Activated CD4-positive, alpha-beta T cell treated with anti-CD3 and anti-CD28 coated beads, Interleukin-2, amount 50 U/mL, for 1 hour (primary cell): Measurements from ENCODE around the gene HSD17B7.
"Not testable (repeated sequence)": the region's sequence is repeated elsewhere in the genome, so short reads cannot be mapped to it uniquely, and the experiment has no call there.

Source experiments
- DNase-seq: peaks from one replicate; pipeline ENCODE4 v3.0.0-alpha.2; 2020

The HSD17B7 gene

GRCh38 chr1:162790303-162790984 is at the start of gene HSD17B7:
TSS of gene HSD17B7 (plus strand) at chr1:162790702. CDS start at chr1:162790801, 99 bp downstream.
- peak; percentile 69 for DNase-seq

- DNase-seq: no peak
Observed at GRCh38 chr1:162740755-162741154, 49.7 kb upstream of the HSD17B7 start.

- DNase-seq: no peak
Observed at GRCh38 chr1:162741574-162741973, 48.9 kb upstream of the HSD17B7 start.

GRCh38 chr1:162746264-162746942 is 44.1 kb upstream of the HSD17B7 start:
- not testable (repeated sequence) for DNase-seq

GRCh38 chr1:162753001-162753658 is 37.4 kb upstream of the HSD17B7 start:
- no peak for DNase-seq

DNA sequence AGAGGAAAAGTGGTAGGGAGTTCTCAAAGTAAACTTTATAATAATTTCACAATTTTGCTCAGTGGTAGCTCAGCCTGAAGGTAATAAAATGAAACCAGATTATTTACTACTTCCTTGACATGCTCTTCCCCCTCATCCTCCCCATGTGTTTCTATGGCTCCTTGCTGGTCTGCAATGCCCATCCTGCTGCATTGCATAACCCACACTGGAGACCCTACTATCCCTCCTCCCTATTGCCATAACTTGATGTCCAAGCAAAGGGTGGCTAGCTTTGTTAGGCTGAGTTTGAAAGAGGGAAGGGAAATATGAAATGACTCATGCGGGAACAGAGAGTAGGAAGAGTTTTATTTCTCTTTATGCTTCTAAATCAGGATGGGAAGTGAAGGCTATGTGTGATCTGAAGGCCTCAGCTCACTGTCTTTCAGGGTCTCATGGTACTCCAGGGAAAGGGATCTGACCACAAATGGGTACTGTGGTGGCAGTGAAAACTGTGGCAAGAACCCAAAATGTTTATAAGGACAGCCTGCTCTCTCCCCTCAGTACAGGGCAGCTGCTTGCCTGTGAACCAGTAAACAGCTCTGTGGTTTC is 36.4 kb upstream of the HSD17B7 start:
- DNase-seq: no peak

GRCh38 chr1:162755306-162755705 is 35.2 kb upstream of the HSD17B7 start:
- no peak for DNase-seq

GRCh38 chr1:162756523-162756922 is 34.0 kb upstream of the HSD17B7 start:
- no peak for DNase-seq

DNA sequence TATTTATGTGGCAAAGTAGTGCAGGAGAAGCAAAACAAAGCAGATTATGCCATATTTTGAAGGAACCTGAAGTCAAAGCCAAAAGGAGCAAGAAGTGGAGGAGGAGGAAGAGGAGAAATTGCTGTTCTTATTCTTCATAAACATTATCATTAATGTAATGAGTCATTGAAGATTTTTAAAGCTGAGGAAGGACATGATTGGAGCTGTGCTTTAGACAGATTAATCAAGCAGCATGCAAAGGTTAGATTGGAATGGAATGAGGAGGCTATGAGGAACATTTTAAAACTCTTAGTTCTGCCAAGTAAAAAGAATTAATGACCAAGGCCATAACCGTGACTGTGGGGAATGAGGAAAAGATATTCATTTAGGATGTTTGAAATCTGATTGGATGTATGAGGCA is 33.0 kb upstream of the HSD17B7 start:
- DNase-seq: no peak

DNA sequence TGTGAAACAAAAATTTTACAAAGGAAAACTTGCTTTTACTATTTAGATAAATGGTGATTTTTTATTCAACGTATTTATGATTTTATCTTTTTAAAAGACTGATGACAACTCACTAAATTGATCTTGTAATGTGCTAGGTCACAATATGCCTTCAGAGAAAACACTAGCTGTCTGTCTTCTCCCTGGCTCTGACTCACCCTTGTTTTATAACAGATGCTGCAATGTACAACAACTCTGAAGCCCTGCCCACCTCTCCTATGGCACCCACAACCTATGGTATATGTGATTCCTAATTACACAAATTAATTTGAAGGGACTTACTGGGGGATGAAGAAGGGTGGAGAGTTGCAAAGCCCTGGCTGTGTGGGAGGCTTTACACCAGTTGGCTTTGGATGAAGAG is 24.7 kb upstream of the HSD17B7 start:
- DNase-seq: no peak

DNA sequence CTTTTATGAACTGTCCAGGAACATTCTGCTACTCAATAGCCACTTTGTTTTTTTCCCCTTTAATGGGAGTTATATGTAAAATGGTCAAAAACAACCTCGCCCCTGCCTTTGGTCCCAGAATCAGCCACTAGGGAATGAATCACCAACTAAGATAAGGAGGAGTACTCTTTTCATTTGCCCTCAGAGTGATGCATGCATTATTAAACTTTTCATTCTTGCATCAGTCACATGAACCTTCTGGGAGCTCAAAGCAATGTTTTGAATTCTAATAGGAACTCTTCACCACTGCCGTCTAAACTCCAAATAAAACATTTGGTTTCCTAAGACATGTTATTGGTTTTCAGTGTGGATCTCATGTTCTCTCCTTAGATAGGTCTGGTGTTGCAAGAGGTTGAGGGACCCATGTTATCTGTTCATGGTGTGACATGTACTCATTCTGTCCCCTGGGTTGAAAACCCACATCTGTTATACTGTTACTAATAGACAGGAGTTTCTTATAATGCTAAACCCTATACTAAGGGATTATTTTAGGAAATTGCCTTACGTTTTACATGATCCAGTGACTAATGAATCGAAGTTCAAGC is 17.8 kb upstream of the HSD17B7 start:
- no peak for DNase-seq

- no peak for DNase-seq
Observed at GRCh38 chr1:162774007-162774406, 16.5 kb upstream of the HSD17B7 start.

DNA sequence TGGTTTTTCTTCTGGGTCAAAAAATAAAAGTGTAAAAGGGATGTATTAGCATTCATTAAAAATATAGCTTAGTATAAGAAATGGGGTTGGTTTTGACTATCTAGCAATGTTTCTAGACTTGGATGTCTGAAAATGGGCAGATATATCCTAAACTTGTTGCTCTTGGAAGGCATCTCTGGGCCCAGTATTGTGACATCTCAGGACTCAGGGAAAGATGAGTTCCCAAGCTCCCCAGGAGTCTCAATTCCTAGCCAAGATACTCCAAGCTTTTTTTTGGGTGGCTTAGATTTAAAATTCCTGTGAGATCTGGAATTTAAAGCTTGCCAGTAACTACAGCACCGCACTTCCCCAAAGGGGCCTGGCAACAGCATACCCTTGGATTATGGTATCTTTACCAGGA is 11.5 kb upstream of the HSD17B7 start:
- DNase-seq: no peak

DNA sequence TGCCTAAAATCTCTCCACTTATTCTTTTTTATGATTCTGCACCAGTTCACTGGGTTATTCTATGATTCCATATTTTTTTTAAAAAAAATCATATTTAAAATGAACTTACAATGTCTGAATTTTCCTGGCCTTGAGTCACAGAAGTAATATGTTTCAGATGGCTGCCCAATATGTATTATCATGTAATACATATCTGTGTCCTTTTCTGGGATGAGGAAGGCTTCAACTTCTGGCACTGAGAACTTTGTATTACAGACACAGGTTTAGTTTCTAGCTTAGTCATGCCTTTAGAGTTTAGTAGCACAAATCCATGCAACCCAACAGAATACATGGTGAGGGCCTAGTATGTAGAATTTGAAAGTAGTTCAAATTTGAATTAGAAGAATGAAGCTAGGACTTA is 7.8 kb upstream of the HSD17B7 start:
- DNase-seq: no peak

DNA sequence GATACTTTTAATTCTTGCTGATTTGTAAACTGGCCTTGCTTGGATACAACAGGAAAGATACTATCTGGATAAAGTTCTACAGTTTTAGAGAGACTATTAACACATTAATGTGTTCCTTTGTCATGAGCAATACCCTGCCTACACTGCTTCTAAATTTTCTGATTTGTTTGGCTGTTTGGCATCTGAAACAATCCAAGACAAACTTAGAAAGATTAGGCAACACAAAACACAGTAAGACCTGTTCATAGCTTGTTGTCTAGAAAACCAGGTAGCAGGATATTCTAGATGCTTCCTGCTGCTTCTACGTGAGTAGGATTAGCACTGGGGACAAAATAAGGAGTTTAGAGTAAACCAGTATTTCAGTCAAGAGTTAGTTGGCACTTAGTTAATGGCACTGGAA is 5.6 kb upstream of the HSD17B7 start:
- DNase-seq: not testable (repeated sequence)

GRCh38 chr1:162788783-162789182 is 1.7 kb upstream of the HSD17B7 start:
- DNase-seq: not testable (repeated sequence)

GRCh38 chr1:162790985-162791357 is 469 bp downstream of the HSD17B7 start:
- DNase-seq: not testable (repeated sequence)

- DNase-seq: not testable (repeated sequence)
Observed at GRCh38 chr1:162794284-162794683, 3.8 kb downstream of the HSD17B7 start.

DNA sequence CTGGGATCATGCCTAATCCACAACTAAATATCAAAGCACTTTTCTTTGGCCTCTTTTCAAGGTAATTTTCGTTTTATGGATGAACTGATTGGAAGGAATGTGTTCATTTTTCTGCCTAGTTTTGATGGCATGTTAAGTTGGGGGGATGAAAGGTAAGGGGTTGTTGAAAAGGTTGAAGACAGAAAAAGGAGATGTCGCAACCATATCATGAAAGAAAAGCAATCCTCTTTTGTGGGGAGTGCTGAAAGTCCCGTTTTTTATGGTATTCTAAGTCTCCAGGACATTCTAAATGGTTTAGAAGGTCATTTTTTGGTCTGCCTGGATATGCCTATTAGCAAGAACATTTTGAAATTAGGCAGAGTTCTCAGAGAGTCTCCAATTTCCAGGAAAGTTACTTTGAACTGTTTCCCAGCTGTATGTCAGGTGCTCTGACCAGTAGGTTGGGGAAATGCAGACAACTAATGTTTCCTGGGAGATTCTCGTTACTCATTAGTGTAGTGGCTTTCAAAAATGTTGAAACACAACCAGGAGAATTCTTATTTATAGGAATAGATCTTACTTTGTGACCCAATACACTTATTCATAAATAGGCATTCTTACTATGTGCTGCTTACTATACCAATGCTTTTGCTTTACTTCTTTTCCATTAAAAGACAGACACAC is 6.2 kb downstream of the HSD17B7 start:
- not testable (repeated sequence) for DNase-seq

GRCh38 chr1:162799995-162800830 is 9.7 kb downstream of the HSD17B7 start:
- not testable (repeated sequence) for DNase-seq

DNA sequence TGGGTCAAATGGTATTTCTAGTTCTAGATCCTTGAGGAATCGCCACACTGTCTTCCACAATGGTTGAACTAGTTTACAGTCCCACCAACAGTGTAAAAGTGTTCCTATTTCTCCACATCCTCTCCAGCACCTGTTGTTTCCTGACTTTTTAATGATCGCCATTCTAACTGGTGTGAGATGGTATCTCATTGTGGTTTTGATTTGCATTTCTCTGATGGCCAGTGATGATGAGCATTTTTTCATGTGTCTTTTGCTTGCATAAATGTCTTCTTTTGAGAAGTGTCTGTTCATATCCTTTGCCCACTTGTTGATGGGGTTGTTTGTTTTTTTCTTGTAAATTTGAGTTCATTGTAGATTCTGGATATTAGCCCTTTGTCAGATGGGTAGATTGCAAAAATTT is 17.0 kb downstream of the HSD17B7 start:
- not testable (repeated sequence) for DNase-seq

GRCh38 chr1:162812357-162812756 is 21.9 kb downstream of the HSD17B7 start:
- not testable (repeated sequence) for DNase-seq
